Superior temporal gyrus (tissue), 1 donor: ENCODE measurements around the gene PPP1R12B.
"Not testable (repeated sequence)": the region's sequence is repeated elsewhere in the genome, so short reads cannot be mapped to it uniquely, and the experiment has no call there.

ENCODE experiments used
- DNase-seq: peaks from one replicate; pipeline ENCODE4 v3.0.0-alpha.2; 2016; ENCODE audit errors: extremely low spot score

The PPP1R12B gene

GRCh38 chr1:202580619-202581018 is 232.1 kb downstream of the PPP1R12B start:
- DNase-seq = no peak

GRCh38 chr1:202582350-202582749 is 233.9 kb downstream of the PPP1R12B start:
- not testable (repeated sequence) for DNase-seq

- no peak for DNase-seq
Observed at GRCh38 chr1:202584707-202585589, 236.4 kb downstream of the PPP1R12B start.

- DNase-seq = no peak
Observed at GRCh38 chr1:202585590-202585933, 237.1 kb downstream of the PPP1R12B start.

- peak; percentile 66 for DNase-seq
Observed at GRCh38 chr1:202586018-202586821, 237.7 kb downstream of the PPP1R12B start.

- DNase-seq = no peak
Observed at GRCh38 chr1:202586871-202587270, 238.4 kb downstream of the PPP1R12B start.

GRCh38 chr1:202587859-202588485 is 239.5 kb downstream of the PPP1R12B start:
- no peak for DNase-seq

- DNase-seq = no peak
Observed at GRCh38 chr1:202588503-202589189, 240.1 kb downstream of the PPP1R12B start.

GRCh38 chr1:202589190-202589930 is 240.9 kb downstream of the PPP1R12B start:
- DNase-seq = no peak

- DNase-seq = no peak
Observed at GRCh38 chr1:202590126-202590525, 241.6 kb downstream of the PPP1R12B start.

GRCh38 chr1:202590975-202591411 is 242.5 kb downstream of the PPP1R12B start:
- DNase-seq = no peak

GRCh38 chr1:202591515-202591914 is 243.0 kb downstream of the PPP1R12B start:
- no peak for DNase-seq

- DNase-seq = no peak
Observed at GRCh38 chr1:202592146-202592545, 243.6 kb downstream of the PPP1R12B start.

GRCh38 chr1:202593845-202594244 is 245.3 kb downstream of the PPP1R12B start:
- no peak for DNase-seq

- DNase-seq = no peak
Observed at GRCh38 chr1:202596638-202597037, 248.1 kb downstream of the PPP1R12B start.

- no peak for DNase-seq
Observed at GRCh38 chr1:202597090-202597761, 248.7 kb downstream of the PPP1R12B start.

- DNase-seq = peak; percentile 63
Observed at GRCh38 chr1:202599669-202600431, 251.4 kb downstream of the PPP1R12B start.

GRCh38 chr1:202600432-202601041 is 252.0 kb downstream of the PPP1R12B start:
- no peak for DNase-seq

GRCh38 chr1:202603435-202603834 is 254.9 kb downstream of the PPP1R12B start:
- no peak for DNase-seq
